H9 (cell line): ENCODE results near the gene PPP1R12B. TPM values are rescaled to one million over a fixed set of nuclear protein-coding genes. Genes with fewer than 3 reads are reported as not detected.

Experiments used
- DNase-seq: peaks from one replicate; pipeline ENCODE4 v3.0.0-alpha.2; 2017
- H2AFZ ChIP-seq: one replicate; pipeline ENCODE4 v1.6.1; 2013; ENCODE audit warnings: mild to moderate bottlenecking, low read length, control low read depth, moderate library complexity
- H2AK5ac ChIP-seq: 2 replicates; pipeline ENCODE4 v1.6.1; 2013; ENCODE audit warnings: low read length, control low read depth, mixed read lengths; ENCODE audit not compliant: insufficient read length
- H2BK120ac ChIP-seq: one replicate; pipeline ENCODE4 v1.6.1; 2013; ENCODE audit warnings: low read depth, mild to moderate bottlenecking, low read length, control low read depth, inconsistent platforms; ENCODE audit not compliant: poor library complexity, severe bottlenecking
- H2BK12ac ChIP-seq: 2 replicates; pipeline ENCODE4 v1.6.1; 2013; ENCODE audit warnings: low read length, control low read depth, mixed read lengths, low read depth; ENCODE audit not compliant: insufficient read length
- H2BK15ac ChIP-seq: 2 replicates; pipeline ENCODE4 v1.6.1; 2013; ENCODE audit warnings: low read depth, low read length, control low read depth
- H2BK20ac ChIP-seq: one replicate; pipeline ENCODE4 v1.6.1; 2013; ENCODE audit warnings: low read depth, mild to moderate bottlenecking, low read length, control low read depth, inconsistent platforms; ENCODE audit not compliant: poor library complexity, severe bottlenecking
- H2BK5ac ChIP-seq: 2 replicates; pipeline ENCODE4 v1.6.1; 2013; ENCODE audit warnings: low read length, control low read depth, mixed read lengths; ENCODE audit not compliant: insufficient read length
- H3K14ac ChIP-seq: 2 replicates; pipeline ENCODE4 v1.6.1; 2013; ENCODE audit warnings: low read length, control low read depth; ENCODE audit not compliant: insufficient read depth
- H3K18ac ChIP-seq: 2 replicates; pipeline ENCODE4 v1.6.1; 2013; ENCODE audit warnings: low read depth, mild to moderate bottlenecking, mixed read lengths, low read length, control low read depth; ENCODE audit not compliant: insufficient read length
- H3K23ac ChIP-seq: 2 replicates; pipeline ENCODE4 v1.6.1; 2013; ENCODE audit warnings: low read length, control low read depth, mixed read lengths, low read depth; ENCODE audit not compliant: insufficient read length
- H3K23me2 ChIP-seq: 2 replicates; pipeline ENCODE4 v1.6.1; 2013; ENCODE audit warnings: low read depth, mild to moderate bottlenecking, mixed read lengths, low read length, control low read depth; ENCODE audit not compliant: insufficient read length, poor library complexity, severe bottlenecking
- H3K27ac ChIP-seq: 2 replicates; pipeline ENCODE4 v1.5.1; 2013; ENCODE audit warnings: low read length, control low read depth, mixed read lengths, low read depth; ENCODE audit not compliant: insufficient read length
- H3K27me3 ChIP-seq: 2 replicates; pipeline ENCODE4 v1.6.1; 2013; ENCODE audit warnings: low read length, control low read depth, inconsistent platforms; ENCODE audit not compliant: insufficient read depth
- H3K4ac ChIP-seq: 2 replicates; pipeline ENCODE4 v1.6.1; 2013; ENCODE audit warnings: low read depth, mild to moderate bottlenecking, control low read depth, inconsistent platforms, low read length, moderate library complexity
- H3K4me1 ChIP-seq: 2 replicates; pipeline ENCODE4 v1.6.1; 2013; ENCODE audit warnings: low read length, control low read depth, inconsistent platforms; ENCODE audit not compliant: insufficient read depth
- H3K4me2 ChIP-seq: 2 replicates; pipeline ENCODE4 v1.6.1; 2013; ENCODE audit warnings: low read length, control low read depth, mixed read lengths; ENCODE audit not compliant: insufficient read length, insufficient read depth
- H3K56ac ChIP-seq: 2 replicates; pipeline ENCODE4 v1.6.1; 2013; ENCODE audit warnings: low read depth, mild to moderate bottlenecking, mixed read lengths, low read length, control low read depth; ENCODE audit not compliant: insufficient read length
- H3K79me1 ChIP-seq: 2 replicates; pipeline ENCODE4 v1.6.1; 2013; ENCODE audit warnings: low read depth, mild to moderate bottlenecking, moderate library complexity, low read length, control low read depth, inconsistent platforms; ENCODE audit not compliant: insufficient read depth, poor library complexity, severe bottlenecking
- H3K79me2 ChIP-seq: 2 replicates; pipeline ENCODE4 v1.6.1; 2013; ENCODE audit warnings: low read length, control low read depth, inconsistent platforms; ENCODE audit not compliant: insufficient read depth
- H3K9ac ChIP-seq: 2 replicates; pipeline ENCODE4 v1.6.1; 2013; ENCODE audit warnings: low read length, control low read depth, mixed read lengths; ENCODE audit not compliant: insufficient read length; ENCODE audit errors: extremely low read depth
- H3K9me3 ChIP-seq: one replicate; pipeline ENCODE4 v1.6.1; 2013; ENCODE audit warnings: low read depth, low read length, inconsistent platforms; ENCODE audit not compliant: control insufficient read depth
- H3T11ph ChIP-seq: one replicate; pipeline ENCODE4 v1.6.1; 2013; ENCODE audit warnings: mild to moderate bottlenecking, low read length, control low read depth, inconsistent platforms
- H4K20me1 ChIP-seq: one replicate; pipeline ENCODE4 v1.6.1; 2013; ENCODE audit not compliant: control insufficient read depth, insufficient read length, insufficient read depth
- H4K5ac ChIP-seq: 2 replicates; pipeline ENCODE4 v1.6.1; 2013; ENCODE audit warnings: low read depth, mild to moderate bottlenecking, mixed read lengths, low read length, control low read depth; ENCODE audit not compliant: insufficient read length
- H4K8ac ChIP-seq: replicated peaks from 2 replicates; pipeline ENCODE4 v1.6.1; 2013; ENCODE audit warnings: low read length, control low read depth, mixed read lengths, low read depth; ENCODE audit not compliant: insufficient read length
- H4K91ac ChIP-seq: 2 replicates; pipeline ENCODE4 v1.6.1; 2013; ENCODE audit warnings: low read depth, mild to moderate bottlenecking, moderate library complexity, mixed read lengths, low read length, control low read depth; ENCODE audit not compliant: insufficient read length
- H3K27ac Mint-ChIP-seq, 3 experiments: 2 replicates in 2 of 3; 3 replicates in 1 of 3; pipeline ENCODE4 v1.8.0; 2020 to 2021; ENCODE audit warnings: mixed read lengths in 3 of 3, mild to moderate bottlenecking in 1 of 3, moderate library complexity in 1 of 3
- H3K27me3 Mint-ChIP-seq: 2 replicates; pipeline ENCODE4 v1.8.0; 2021; ENCODE audit warnings: low read depth, mild to moderate bottlenecking, moderate library complexity, mixed read lengths
- H3K36me3 Mint-ChIP-seq, 3 experiments: 2 replicates in 2 of 3; 3 replicates in 1 of 3; pipeline ENCODE4 v1.8.0; 2020 to 2021; ENCODE audit warnings: low read depth in 3 of 3, mixed read lengths in 3 of 3; ENCODE audit not compliant: insufficient read depth in 1 of 3
- H3K4me1 Mint-ChIP-seq, 2 experiments: 2 replicates each; pipeline ENCODE4 v1.8.0; 2020; ENCODE audit warnings: mixed read lengths in 2 of 2
- H3K4me3 Mint-ChIP-seq, 2 experiments: 2 replicates in 1 of 2; 3 replicates in 1 of 2; pipeline ENCODE4 v1.8.0; 2020 to 2021; ENCODE audit warnings: mild to moderate bottlenecking in 2 of 2, mixed read lengths in 2 of 2, moderate library complexity in 1 of 2
- H3K9me3 Mint-ChIP-seq, 2 experiments: 2 replicates in 1 of 2; 3 replicates in 1 of 2; pipeline ENCODE4 v1.8.0; 2020; ENCODE audit warnings: mild to moderate bottlenecking in 2 of 2, mixed read lengths in 2 of 2, moderate library complexity in 1 of 2
- WGBS: extraction: QIAGEN DNeasy Blood & Tissue Kit; methylation state at CpG from one replicate; pipeline ENCODE4 v1.1.7; 2013; ENCODE audit warnings: missing lambda C conversion rate, low lambda C conversion rate, mixed read lengths; ENCODE audit not compliant: insufficient read length; ENCODE audit errors: extremely low coverage; 5-methylcytosine and 5-hydroxymethylcytosine counted together
- total RNA-seq: library from RNA; stranded (reverse); gene quantifications from 2 replicates; pipeline ENCODE4 v1.2.1, GENCODE V29; 2021
- TF ChIP-seq, protein P1 (sequence below): fragments of 200-600 bp; sonication (generic); conservative IDR thresholded peaks from 3 replicates; pipeline ENCODE4 v1.8.0; 2021; ENCODE audit warnings: antibody characterized with exemption, mild to moderate bottlenecking

The PPP1R12B gene
- total RNA-seq, 1 experiment from 2014 or later = 12.9 TPM

GRCh38 chr1:202615501-202616354 is 267.2 kb downstream of the PPP1R12B start:
- Histone ChIP-seq H3K14ac (no peak overlapping the region; the same call in 1 of the 2 replicates), H3K23ac (no peak overlapping the region), H4K91ac (no peak overlapping the region), H2BK5ac (no peak overlapping the region), H3K27ac (no peak overlapping the region), H2AK5ac (no peak overlapping the region), H3K23me2 (no peaks in the 10 kb centered on the region), H3K4ac (no peak overlapping the region), H4K5ac (no peak overlapping the region), H3K9ac (no peak overlapping the region), H3K79me2 (no peaks in the 10 kb centered on the region), H2AFZ (no peak overlapping the region), H3K27me3 (no peaks in the 10 kb centered on the region), H2BK12ac (no peak overlapping the region), H2BK20ac (no peak overlapping the region), H3K9me3 (no peaks in the 10 kb centered on the region), H3K4me2 (no peak overlapping the region), H3K4me1 (0 out of 2 replicates have a peak, but pooled peaks cover 4% of the 10 kb centered on the region), H3K18ac (no peak overlapping the region), H3K79me1 (no peaks in the 10 kb centered on the region), H3T11ph (no peak overlapping the region), H3K56ac (no peak overlapping the region), H4K8ac (no peak overlapping the region), H4K20me1 (no peaks in the 10 kb centered on the region), H2BK15ac (no peak overlapping the region), H2BK120ac (no peak overlapping the region)
- TF ChIP-seq, protein P1, sequence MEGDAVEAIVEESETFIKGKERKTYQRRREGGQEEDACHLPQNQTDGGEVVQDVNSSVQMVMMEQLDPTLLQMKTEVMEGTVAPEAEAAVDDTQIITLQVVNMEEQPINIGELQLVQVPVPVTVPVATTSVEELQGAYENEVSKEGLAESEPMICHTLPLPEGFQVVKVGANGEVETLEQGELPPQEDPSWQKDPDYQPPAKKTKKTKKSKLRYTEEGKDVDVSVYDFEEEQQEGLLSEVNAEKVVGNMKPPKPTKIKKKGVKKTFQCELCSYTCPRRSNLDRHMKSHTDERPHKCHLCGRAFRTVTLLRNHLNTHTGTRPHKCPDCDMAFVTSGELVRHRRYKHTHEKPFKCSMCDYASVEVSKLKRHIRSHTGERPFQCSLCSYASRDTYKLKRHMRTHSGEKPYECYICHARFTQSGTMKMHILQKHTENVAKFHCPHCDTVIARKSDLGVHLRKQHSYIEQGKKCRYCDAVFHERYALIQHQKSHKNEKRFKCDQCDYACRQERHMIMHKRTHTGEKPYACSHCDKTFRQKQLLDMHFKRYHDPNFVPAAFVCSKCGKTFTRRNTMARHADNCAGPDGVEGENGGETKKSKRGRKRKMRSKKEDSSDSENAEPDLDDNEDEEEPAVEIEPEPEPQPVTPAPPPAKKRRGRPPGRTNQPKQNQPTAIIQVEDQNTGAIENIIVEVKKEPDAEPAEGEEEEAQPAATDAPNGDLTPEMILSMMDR = no peak
- Mint-ChIP-seq H3K27me3 (peaks cover 1% of the 10 kb centered on the region; the same call in 1 of the 2 replicates), H3K27ac (peak overlapping the region; percentile 60 to 63 (median 62); a peak in 5 of 7 replicates), H3K9me3 (peaks cover 0 to 6% of the 10 kb centered on the region in 2 experiments; a peak in 1 of 5 replicates), H3K36me3 (peaks cover 0 to 8% (median 0%) of the 10 kb centered on the region in 3 experiments; a peak in 2 of 7 replicates), H3K4me3 (no peak overlapping the region), H3K4me1 (peaks cover 25 to 27% of the 10 kb centered on the region in 2 experiments)
- DNase-seq = no peak
- no CpG with 5 or more reads among the region's 11 CpGs for WGBS
